Activated T-helper 1 cell treated with Interleukin-2 at 50 U/mL for 16 hours (primary cell): ENCODE results near the gene VWF.
"Not testable (repeated sequence)": the region's sequence is repeated elsewhere in the genome, so short reads cannot be mapped to it uniquely, and the experiment has no call there.

Experiments used
- DNase-seq: peaks from one replicate; pipeline ENCODE4 v3.0.0-alpha.2; 2020; ENCODE audit warnings: low read depth

Gene VWF

DNA sequence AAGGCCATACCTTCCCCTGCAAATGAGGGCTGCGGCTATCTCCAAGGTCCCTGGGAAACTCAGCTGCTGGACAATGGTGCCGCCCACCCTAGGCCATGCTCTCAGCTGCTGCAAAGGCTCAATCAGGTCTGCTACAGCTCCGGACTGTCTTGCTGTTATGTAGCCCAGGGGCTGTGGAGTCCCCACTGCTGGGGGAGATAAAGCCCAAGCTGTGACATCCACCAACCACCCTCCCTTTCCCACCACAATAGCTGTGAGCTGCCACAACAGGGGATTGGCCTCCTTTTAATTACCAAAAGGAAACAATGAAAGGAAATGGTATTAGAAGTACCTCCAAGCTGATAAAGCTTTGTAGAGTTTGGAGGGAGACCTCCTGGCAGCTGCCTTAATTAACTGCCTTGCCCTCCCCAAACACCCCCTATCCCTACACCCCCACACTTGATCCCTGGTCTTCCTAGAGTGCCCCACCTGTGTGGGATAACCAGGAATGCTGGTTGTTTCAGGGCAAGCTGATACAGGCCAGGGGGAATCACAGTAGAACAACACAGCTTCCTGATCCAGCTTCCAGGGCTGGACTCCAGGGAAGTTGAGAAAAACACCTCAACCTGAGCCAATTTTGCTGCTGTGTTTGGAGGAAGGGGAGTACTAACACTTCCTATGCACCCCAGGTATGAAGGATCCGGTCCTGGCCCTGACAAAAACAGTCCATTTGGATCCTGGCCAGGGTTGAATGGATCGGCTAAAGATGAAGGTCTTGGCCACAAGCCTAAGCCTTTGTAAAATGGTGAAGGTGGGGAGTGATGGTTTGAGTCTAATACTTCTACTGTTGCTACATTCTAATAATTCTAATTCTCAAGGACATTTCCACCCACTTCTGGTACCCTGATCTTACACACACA, at the start of gene VWF:
Gene VWF (minus strand): TSS at position 260 of the 899 bp plus-strand sequence. CDS start 1,474 bp downstream, outside the sequence.
- no peak for DNase-seq

DNA sequence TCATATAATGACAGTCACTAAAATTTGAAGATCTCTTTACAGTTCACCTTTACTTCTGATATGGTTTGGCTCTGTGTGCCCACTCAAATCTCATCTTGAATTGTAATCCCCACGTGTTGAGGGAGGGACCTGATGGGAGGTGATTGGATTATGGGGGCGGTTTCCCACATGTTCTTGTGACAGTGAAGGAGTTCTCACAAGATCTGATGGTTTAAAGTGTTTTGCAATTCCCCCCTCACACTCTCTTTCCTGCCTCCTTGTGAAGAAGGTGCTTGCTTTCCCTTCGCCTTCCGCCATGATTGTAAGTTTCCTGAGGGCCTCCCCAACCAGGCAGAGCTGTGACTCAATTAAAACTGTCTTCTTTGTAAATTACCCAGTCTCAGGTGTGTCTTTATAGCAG, 48.4 kb upstream of the VWF start:
- no peak for DNase-seq

DNA sequence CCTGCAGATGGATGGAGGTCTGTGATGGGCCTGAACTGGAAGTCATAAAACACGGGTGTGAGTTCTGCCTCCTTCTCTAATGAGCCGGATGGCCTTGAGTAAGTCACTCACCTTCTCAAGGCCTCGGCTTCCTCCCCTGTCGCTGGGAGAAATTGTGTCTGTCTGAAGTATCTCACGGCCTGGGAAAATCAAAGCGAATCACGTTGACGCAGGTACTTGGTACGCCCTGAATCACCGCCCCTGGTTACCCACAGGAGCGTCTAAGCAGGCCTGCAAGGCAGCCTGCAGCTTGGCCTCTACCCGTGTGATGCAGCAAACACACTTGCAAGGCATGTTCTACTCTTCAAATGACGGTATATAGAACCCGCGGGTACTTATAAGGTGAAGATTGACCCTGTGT, 47.6 kb upstream of the VWF start:
- DNase-seq, result no peak

DNA sequence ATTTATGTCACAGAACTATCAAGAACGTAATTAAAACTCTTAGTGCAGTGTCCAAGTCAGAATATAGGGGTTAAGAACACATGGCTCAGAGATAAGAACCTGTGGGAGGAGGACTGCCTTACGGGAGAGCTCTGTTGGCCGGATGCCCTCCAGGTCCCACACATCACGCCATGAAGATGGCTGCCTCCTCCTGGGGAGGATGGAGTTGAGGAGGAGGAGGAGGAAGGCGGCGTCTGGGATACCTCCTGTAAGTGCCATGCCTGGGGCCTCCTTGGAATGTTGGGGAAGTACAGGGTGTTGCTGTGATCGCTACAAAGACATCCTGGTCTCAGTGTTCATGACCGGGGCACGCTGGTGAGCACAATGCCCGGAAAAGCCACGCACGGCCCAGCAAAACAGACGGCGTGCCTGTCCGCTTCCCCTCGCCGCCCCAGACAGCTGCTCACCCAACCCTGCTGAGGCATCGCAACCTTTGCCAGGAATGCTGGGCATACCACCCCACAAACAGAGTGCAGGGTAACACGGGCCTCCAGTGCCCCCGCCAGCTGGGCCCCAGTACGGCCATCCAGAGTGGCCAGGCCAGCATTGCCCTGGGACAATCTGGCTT, 47.0 kb upstream of the VWF start:
- DNase-seq, result no peak

DNA sequence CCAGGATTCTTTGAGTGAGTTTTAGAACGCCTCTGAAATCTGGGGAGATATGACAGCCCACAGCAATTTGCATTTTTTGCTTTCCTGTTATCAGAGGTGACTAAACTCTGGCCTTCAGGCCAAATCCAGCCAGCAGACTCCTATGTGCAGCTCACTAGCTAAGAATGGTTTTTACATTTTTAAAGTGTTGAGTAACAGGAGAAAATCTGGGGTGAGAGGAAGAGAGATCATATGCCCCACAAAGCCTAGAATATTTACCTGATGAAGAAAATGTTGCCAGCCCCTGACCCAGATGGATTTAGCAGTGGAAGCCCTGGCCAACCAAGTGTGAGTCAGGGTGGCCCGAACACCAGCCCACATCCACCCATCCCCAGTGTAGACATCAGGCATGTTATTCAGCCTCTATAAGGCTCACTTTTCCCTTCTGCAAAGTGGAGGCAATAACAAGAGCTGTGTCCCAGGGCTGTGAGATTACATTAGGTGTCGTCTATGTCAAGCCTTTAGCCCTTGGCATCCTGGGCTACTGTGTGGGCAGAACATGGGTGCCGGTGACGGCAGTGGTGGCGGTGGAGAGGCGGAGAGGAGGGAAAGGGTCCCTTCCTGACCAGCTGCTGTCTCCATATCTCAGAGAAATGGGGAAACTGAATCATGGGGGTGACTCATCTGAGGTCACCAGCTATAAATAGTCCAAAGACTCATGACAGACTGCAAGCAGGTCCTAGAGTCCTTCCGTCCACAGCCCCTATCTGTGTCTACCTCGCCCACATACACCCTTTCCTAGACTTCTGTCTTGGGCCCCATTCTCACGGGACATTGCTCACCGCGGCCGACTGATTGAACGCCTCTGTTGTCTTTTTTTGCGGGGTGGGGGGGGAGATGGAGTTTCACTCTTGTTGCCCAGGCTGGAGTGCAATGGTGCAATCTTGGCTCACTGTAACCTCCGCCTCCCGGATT, 43.1 kb upstream of the VWF start:
- peak; percentile 4 for DNase-seq

DNA sequence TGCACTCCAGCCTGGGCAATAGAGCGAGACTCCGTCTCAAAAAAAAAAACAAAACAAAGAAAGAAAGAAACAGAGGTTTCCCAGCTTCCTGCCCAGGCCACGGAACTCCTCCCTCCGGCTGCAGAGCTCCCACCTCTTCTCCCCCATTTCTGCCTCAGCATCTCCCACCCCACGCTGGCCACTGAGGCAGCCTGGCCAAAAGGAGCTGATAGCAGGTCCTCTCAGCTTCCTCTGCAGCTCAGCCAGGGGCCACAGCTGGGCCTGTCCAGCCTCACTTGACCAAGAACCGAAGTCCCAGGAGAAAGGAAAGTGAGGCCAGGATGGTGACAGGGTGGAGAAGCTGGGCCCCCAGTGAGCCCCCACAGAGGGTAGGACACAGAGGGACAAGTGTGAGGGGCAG, 42.3 kb upstream of the VWF start:
- no peak for DNase-seq

DNA sequence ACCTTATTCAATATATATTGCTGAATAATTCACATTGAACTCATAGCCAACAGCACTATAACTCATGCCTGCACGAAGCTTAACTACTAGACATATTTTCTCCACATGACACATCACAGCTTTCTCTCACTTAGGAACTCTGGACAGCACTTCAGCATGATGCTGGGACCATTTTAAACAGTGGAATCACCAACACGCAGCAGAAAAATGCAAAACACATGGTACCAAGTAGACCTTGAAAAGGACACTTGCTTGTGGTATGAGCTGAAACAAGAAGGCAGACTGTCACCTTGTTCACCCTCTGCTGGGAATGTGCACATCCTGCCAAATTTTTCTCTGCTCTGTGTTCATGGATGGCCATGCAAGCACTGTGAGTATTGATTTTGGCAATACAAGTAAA, 40.9 kb upstream of the VWF start:
- DNase-seq, result no peak

DNA sequence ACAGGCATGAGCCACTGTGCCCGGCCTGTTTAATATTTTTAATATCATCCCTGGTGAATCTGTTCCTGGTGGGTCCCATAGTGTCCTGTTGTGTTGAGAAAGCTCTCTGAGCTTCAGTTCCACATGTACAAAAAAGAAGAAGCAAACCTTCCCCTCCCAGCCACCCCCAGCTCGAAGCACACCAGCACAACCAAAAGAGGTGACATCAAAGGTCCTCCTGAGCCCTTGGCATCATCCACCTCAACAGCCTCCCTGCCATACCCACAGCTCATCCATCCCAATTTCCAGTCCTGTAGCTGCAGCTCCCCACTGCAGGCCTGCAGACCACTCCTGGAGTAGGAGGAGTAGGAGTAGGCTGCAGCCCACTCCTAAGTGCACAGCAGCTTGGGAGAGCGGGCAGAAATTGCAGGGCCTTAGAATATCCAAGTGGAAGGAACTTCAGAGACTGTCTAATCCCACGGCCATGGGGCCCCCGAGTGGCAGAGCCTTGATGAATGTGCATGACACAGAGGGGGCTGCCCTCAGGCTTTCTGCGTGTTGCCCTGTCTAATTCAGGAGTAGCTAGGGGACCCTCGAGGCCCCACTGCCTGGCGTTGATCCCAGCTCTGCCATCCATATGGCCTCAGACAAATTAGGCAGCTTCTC, 39.1 kb upstream of the VWF start:
- DNase-seq, result no peak

DNA sequence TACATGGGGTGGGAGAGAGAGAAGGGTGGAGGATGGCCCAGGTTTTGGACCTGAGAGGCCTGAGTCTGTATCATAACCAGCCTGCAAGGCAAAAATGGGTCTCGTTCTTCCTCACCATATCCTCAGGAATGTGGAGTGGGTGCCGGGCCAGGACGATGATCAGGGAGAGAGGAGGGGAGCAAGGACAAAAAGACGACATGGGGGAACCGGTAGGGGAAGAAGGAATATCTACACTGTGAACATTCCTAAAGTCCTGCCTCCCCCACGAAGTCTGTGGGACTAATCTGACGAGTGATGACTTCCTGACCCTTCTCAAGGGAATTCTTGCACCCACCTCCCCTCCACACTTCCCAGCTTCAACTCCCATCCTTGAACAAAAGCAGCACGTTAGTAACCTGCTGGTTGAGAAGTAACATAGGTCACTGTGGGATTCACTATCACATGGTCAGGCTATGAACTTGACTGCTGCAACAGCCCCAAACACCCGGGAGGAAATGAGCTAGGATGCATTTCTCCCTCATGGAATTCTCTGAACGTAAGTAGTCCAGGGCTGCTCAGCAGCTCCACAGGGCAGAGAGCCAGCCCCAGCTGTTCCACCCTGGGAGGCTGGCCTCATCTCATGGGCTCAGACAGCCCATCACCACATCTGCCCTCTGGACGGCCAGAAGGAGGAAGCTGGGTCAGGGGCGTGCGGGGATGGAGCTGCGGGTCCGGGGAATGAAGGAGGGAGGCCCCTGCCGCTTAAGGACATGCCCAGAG, 36.8 kb upstream of the VWF start:
- DNase-seq, result no peak

DNA sequence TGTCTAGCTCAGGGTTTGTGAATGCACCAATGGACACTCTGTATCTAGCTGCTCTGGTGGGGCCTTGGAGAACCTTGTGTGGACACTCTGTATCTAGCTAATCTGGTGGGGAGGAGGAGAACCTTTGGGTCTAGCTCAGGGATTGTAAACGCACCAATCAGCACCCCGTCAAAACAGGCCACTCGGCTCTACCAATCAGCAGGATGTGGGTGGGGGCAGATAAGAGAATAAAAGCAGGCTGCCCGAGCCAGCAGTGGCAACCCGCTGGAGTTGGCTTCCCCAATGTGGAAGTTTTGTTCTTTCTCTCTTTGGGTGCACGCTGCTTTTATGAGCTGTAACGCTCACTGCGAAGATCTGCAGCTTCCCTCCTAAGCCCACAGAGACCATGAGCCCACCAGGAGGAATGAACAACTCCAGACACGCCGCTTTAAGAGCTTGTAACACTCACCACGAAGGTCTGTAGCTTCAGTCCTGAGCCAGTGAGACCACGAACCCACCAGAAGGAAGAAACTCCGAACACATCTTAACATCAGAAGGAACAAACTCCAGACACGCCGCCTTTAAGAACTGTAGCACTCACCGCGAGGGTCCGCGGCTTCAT, 35.7 kb upstream of the VWF start:
- not testable (repeated sequence) for DNase-seq

DNA sequence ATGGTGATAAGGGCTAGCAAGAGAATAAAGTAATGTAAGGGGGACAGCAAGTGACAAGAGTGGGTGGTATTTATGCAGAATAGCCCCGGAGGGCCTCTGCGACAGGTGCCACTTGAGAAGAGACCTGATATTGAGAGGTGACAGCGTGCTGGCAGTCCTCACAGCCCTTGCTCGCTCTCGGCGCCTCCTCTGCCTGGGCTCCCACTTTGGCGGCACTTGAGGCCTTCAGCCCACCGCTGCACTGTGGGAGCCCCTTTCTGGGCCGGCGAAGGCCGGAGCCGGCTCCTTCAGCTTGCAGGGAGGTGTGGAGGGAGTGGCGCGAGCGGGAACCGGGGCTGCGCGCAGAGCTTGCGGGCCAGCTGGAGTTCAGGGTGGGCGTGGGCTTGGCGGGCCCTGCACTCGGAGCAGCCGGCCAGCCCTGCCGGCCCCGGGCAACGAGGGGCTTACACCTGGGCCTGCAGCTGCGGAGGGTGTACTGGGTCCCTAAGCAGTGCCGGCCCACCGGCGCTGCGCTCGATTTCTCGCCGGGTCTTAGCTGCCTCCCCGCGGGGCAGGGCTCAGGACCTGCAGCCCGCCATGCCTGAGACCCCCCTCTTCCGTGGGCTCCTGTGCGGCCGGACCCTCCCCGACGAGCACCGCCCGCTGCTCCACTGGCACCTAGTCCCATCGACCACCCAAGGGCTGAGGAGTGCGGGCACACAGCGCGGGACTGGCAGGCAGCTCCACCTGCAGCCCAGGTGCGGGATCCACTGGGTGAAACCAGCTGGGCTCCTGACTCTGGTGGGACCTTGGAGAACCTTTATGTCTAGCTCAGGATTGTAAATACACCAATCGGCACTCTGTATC, 34.9 kb upstream of the VWF start:
- DNase-seq, result not testable (repeated sequence)

DNA sequence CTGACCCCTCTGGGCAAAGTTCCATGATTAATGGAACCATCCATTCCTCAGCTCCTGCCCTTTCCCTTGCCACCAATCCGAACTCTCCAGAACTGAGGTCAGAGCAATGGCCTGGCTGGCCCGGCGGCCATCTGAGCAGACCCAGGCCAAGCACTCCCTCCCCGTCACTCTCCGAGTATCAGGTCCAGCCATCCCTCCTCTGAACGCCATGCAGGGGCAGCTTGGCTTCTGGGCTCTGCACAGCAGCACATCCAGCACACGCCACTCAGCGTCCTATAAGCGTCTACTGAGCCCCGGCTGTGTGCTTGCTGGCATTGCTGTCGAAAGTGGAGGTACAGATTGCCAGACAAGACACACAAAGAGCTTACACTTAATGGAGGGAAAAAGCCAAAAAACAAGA, 34.3 kb upstream of the VWF start:
- DNase-seq, result no peak

DNA sequence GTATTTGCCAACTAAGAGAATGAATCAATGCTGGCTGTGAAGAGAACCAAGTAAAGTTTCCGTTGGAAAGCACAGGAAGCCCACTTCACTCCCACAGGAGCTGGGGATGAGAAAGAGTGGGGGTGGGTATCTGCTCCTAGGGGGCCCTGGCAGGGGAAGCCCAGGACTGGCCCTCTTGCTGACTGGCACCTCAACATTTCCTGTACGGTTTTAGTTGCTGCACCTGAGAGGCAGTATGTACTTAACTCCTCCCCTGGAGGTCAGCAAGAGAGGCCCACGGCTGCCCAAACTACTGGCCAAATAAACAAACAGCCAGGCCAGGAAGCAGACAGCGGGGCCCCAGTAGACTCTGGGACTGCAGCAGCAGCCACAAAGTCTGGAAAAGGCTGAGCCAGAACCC, 33.8 kb upstream of the VWF start:
- DNase-seq, result no peak

DNA sequence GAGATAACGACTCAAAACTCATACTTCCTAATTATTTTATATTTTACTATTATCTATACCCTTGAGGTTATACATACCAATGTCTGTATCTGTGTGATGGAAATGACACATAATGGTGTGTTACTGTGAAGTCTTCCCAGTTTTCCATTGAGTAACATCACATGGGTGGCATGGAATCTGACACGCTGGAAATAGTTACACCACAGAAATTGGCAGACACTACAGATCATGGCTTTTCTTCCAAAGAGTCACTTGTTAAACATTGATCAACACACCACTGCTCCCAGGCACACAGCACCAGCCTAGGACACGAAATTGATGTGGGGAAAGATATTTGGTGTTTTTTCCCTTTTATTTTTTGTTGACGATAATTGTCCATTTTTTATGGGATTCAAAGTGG, 33.0 kb upstream of the VWF start:
- no peak for DNase-seq

DNA sequence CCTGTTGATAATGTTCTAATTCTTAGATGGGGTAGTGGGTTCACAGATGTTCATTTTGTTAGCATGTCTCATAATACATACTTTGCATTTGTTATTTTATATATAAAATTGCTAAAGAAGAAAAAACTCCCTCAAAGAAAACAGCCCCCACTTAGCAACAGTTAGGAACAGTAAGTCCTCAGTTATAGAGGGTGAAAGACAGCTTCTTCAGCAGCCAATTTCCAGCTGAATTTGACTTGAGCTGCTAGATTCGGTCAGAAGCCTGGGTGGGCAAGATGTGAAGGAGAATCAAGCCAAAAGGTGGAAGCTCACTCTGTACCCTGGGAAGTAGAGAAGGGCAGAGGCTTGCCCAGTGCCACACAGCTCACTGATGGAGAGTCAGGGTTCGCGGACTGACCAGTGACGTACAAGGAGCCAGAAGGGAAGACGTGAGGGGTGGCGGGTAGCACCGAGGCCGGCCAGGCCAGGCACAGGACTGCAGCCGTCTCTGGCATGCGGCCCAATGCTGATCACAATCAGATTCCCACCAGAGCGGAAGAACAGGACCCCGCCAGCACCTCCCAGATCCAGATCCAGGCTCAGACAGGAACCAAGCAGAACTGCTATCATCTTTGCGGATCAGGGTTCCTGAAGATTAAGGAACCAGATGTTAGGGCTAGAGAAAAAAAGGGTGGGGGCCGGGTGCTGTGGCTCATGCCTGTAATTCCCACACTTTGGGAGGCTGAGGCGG, 30.4 kb upstream of the VWF start:
- DNase-seq, result no peak

DNA sequence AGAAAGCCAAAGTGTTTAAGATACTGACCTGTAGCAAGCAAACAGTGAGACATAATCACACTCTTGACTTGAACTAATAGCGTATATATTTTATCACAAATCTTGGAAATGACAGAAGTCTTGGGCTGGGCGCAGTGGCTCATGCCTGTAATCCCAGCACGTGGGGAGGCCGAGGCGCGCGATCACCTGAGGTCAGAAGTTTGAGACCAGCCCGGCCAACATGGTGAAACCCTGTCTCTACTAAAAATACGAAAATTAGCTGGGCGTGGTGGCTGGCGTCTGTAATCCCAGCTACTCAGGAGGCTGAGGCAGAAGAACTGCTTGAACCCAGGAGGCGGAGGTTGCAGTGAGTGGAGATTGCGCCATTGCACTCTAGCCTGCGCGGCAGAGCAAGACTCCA, 24.3 kb upstream of the VWF start:
- not testable (repeated sequence) for DNase-seq

DNA sequence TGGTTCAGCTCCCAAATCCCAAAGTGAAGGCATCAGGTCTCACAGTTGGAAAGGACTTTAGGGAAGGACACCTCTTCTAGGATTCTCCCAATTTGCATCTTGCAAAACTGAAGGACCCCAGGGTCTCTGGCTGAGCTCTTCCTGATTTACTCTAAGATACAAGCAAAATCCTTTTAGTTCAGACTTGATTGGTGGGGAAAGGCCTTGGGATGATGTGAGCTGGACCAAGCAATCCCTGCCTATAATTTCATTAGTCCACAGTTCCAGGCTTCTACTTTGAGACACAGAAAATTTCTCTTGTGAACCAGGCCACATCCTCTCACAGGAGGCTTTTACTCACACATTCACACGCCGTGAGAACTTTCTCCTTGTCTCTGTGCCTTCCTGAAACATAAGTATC, 23.6 kb upstream of the VWF start:
- no peak for DNase-seq

DNA sequence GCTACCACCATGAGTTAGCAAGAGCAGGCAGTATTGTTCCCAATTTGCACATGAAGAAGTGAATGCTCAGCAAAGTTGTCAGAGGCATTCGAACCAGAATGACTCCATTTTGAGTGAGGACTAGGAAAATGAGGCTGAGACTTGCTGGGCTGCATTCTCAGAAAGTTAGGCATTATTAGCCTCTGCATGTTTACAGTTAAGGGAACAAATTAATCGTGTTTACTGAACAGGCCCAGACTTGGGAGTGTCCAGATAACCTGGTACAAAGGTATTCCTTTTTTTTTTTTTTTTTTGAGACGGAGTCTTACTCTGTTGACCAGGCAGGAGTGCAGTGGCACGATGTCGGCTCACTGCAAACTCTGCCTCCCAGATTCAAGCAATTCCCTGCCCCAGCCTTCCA, 22.5 kb upstream of the VWF start:
- no peak for DNase-seq

DNA sequence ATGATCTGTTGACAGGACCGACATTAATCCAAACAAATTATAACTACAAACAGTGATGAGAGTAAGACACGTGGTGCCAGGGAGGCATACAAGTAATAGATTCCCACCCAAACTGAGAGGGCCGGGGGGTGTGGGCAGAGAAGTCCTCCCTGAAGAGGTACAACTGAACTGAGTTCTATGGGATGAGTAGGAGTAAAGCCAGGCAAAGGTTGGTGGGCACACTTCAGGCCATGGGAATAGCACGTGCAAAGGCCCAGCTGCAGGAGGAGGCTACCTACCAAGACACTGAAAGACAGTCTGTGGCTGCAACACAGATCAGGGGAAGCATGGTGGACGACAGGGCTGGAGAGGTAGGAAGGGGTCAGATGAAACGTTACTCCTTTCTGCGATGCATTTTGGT, 22.0 kb upstream of the VWF start:
- DNase-seq, result no peak
